ENCODE data around the gene LRRC30. TPM values are rescaled to one million over a fixed set of nuclear protein-coding genes. Genes with fewer than 3 reads are reported as not detected.

Gene LRRC30
- total and polyA plus RNA-seq, 2 donors (not counting 1 experiment from before 2014, with no cell fraction given): not detected

DNA sequence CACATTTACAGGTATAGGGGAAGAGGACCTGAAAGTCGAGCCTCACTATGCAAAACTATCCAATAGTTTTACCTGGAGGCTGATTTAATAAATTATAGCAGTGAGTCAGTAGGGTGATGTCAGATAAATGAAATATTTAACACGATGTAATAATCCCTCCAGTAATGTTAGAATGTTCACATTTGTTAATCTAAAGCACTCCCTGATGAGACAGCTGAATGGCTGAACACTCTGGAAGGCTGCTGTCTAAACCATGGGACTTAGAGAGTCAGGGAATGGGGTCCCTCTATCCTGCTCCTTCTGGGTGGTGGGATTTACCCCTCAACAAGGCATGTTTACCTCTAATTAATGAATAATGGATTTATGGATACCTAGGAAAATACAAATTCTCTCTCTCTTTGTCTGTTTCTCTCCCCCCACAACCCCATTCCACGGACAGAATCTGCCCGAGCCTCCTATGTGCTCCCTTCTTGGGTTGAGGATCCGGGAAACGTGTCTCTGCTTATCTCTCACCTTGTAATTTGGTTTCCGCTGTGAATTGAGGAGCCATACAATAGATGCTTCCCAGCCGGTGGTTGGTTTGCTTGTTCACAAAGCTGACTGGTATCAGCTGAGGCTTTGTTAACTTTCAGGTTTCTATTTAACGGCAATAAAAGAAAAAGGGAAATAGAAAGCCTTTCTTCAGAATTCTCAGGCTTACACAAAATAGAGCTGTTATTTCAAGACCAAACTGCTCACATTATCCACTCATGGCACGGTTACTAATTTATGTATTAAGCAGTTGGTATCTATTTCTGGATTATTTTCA, 25.9 kb downstream of the LRRC30 start:
- Histone ChIP-seq H3K27ac (ENCODE audit: low read length in 2 of 2) (no peak overlapping the region), H3K36me3 (replicated peaks in 1 of 2; ENCODE audit: control extremely low read depth in 1 of 2, control insufficient read depth in 1 of 2, extremely low read depth in 1 of 2, insufficient read depth in 2 of 2, low read length in 1 of 2) (no peaks in the 10 kb centered on the region), H3K9me3 (ENCODE audit: control extremely low read depth in 1 of 3, control insufficient read depth in 2 of 3, insufficient read depth in 1 of 3, low read length in 2 of 3) (peaks cover 0 to 4% (median 0%) of the 10 kb centered on the region in 3 donors), H3K4me1 (ENCODE audit: control insufficient read depth in 2 of 2, insufficient read depth in 2 of 2, low read length in 2 of 2) (no peaks in the 10 kb centered on the region), H3K27me3 (replicated peaks in 1 of 4; ENCODE audit: control extremely low read depth in 1 of 4, control insufficient read depth in 3 of 4, insufficient read depth in 4 of 4, low read length in 3 of 4) (no peaks in the 10 kb centered on the region), H2AFZ (ENCODE audit: insufficient read depth, low read depth, low read length, poor library complexity, severe bottlenecking) (no peak overlapping the region), H3K79me2 (ENCODE audit: control insufficient read depth, insufficient read depth, low read length) (no peaks in the 10 kb centered on the region), H4K20me1 (ENCODE audit: control insufficient read depth, insufficient read depth, low read length, poor library complexity, severe bottlenecking) (no peaks in the 10 kb centered on the region), H3K4me2 (replicated peaks; ENCODE audit: low read depth, low read length, poor library complexity, severe bottlenecking) (no peak overlapping the region), H3K4me3 (ENCODE audit: control extremely low read depth in 1 of 5, extremely low read depth in 1 of 5, insufficient read depth in 1 of 5, low read depth in 2 of 5, low read length in 4 of 5) (no peak overlapping the region), H3K9ac (ENCODE audit: low read length) (no peak overlapping the region)
- no peak for ATAC-seq (ENCODE audit: low read depth)
- TF ChIP-seq, protein P1, sequence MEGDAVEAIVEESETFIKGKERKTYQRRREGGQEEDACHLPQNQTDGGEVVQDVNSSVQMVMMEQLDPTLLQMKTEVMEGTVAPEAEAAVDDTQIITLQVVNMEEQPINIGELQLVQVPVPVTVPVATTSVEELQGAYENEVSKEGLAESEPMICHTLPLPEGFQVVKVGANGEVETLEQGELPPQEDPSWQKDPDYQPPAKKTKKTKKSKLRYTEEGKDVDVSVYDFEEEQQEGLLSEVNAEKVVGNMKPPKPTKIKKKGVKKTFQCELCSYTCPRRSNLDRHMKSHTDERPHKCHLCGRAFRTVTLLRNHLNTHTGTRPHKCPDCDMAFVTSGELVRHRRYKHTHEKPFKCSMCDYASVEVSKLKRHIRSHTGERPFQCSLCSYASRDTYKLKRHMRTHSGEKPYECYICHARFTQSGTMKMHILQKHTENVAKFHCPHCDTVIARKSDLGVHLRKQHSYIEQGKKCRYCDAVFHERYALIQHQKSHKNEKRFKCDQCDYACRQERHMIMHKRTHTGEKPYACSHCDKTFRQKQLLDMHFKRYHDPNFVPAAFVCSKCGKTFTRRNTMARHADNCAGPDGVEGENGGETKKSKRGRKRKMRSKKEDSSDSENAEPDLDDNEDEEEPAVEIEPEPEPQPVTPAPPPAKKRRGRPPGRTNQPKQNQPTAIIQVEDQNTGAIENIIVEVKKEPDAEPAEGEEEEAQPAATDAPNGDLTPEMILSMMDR (IDR thresholded peaks at IDR 0.05): no peak
- no peak for TF ChIP-seq EZH2 (IDR thresholded peaks at IDR 0.05; ENCODE audit: borderline replicate concordance, insufficient read depth, low read depth, low read length, poor library complexity, severe bottlenecking)
- ChIA-PET CTCF (no interaction called here), POLR2A (no interaction called here)
- no peaks in the 10 kb centered on the region for H3K27me3 Mint-ChIP-seq
- no peaks in the 10 kb centered on the region for H3K9me3 Mint-ChIP-seq (ENCODE audit: insufficient read depth)
- intact Hi-C loops (cut with micrococcal nuclease): no loop called here
- WGBS (ENCODE audit: insufficient coverage): 75% methylated on average over 4 of the region's 10 CpGs
- no peak overlapping the region for H3K27ac Mint-ChIP-seq
- H3K4me1 Mint-ChIP-seq: no peaks in the 10 kb centered on the region
- H3K4me3 Mint-ChIP-seq: no peak overlapping the region
- no peak for DNase-seq

DNA sequence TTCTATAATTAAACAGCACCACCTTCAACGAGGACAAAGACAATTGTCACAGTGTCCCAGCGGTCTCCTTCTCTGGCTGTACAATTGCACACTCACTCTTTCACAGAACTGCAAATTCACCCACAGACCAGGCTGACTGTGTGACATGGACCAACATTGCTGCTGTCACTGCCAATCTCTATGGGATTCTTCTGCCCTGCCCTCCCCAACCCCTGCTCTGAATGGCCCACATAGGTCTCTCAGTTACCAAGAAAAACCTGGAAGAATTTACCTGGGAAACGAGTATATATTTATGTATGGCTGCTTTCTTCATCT, 26.5 kb downstream of the LRRC30 start:
- no peak overlapping the region for H2AFZ ChIP-seq (ENCODE audit: insufficient read depth, low read depth, low read length, poor library complexity, severe bottlenecking)
- intact Hi-C loops (cut with micrococcal nuclease): no loop called here
- H3K9me3 Mint-ChIP-seq (ENCODE audit: insufficient read depth): no peaks in the 10 kb centered on the region
- no peak overlapping the region for H3K27ac ChIP-seq (ENCODE audit: low read length in 2 of 2)
- H3K27me3 ChIP-seq (replicated peaks in 1 of 4; ENCODE audit: control extremely low read depth in 1 of 4, control insufficient read depth in 3 of 4, insufficient read depth in 4 of 4, low read length in 3 of 4): no peaks in the 10 kb centered on the region
- H4K20me1 ChIP-seq (ENCODE audit: control insufficient read depth, insufficient read depth, low read length, poor library complexity, severe bottlenecking): no peaks in the 10 kb centered on the region
- no peaks in the 10 kb centered on the region for H3K27me3 Mint-ChIP-seq
- H3K79me2 ChIP-seq (ENCODE audit: control insufficient read depth, insufficient read depth, low read length): no peaks in the 10 kb centered on the region
- H3K4me2 ChIP-seq (replicated peaks; ENCODE audit: low read depth, low read length, poor library complexity, severe bottlenecking): no peak overlapping the region
- H3K4me3 Mint-ChIP-seq: no peak overlapping the region
- H3K9ac ChIP-seq (ENCODE audit: low read length): no peak overlapping the region
- H3K4me1 Mint-ChIP-seq: no peaks in the 10 kb centered on the region
- no peak for TF ChIP-seq EZH2 (IDR thresholded peaks at IDR 0.05; ENCODE audit: borderline replicate concordance, insufficient read depth, low read depth, low read length, poor library complexity, severe bottlenecking)
- TF ChIP-seq, protein P1 (IDR thresholded peaks at IDR 0.05): no peak
- peaks cover 0 to 3% (median 0%) of the 10 kb centered on the region in 3 donors for H3K9me3 ChIP-seq (ENCODE audit: control extremely low read depth in 1 of 3, control insufficient read depth in 2 of 3, insufficient read depth in 1 of 3, low read length in 2 of 3)
- no peaks in the 10 kb centered on the region for H3K36me3 ChIP-seq (replicated peaks in 1 of 2; ENCODE audit: control extremely low read depth in 1 of 2, control insufficient read depth in 1 of 2, extremely low read depth in 1 of 2, insufficient read depth in 2 of 2, low read length in 1 of 2)
- POLR2A ChIA-PET: no interaction called here
- no peaks in the 10 kb centered on the region for H3K4me1 ChIP-seq (ENCODE audit: control insufficient read depth in 2 of 2, insufficient read depth in 2 of 2, low read length in 2 of 2)
- DNase-seq (no peak), ATAC-seq (ENCODE audit: low read depth) (no peak)
- H3K4me3 ChIP-seq (ENCODE audit: control extremely low read depth in 1 of 5, extremely low read depth in 1 of 5, insufficient read depth in 1 of 5, low read depth in 2 of 5, low read length in 4 of 5): no peak overlapping the region
- no peak overlapping the region for H3K27ac Mint-ChIP-seq
- CTCF ChIA-PET: no interaction called here
- WGBS (ENCODE audit: insufficient coverage): 83% methylated on average over 2 of the region's 3 CpGs

Data from B cell (primary cell).